GM12864 (cell line): ENCODE data around the gene PLXNA2.

Source experiments
- DNase-seq: peaks from one replicate; pipeline ENCODE4 v3.0.0-alpha.2; 2011; ENCODE audit warnings: low read depth
- H3K4me3 ChIP-seq: 2 replicates; pipeline ENCODE4 v1.5.1; 2011; ENCODE audit warnings: mild to moderate bottlenecking, low read depth, low read length, control low read depth
- TF ChIP-seq, protein P1 (sequence below): IDR thresholded peaks from 2 replicates; pipeline ENCODE4 v1.5.1; 2011; ENCODE audit warnings: low read depth, mild to moderate bottlenecking, moderate library complexity, low read length, control low read depth, inconsistent platforms; ENCODE audit errors: missing control alignments

The PLXNA2 gene

DNA sequence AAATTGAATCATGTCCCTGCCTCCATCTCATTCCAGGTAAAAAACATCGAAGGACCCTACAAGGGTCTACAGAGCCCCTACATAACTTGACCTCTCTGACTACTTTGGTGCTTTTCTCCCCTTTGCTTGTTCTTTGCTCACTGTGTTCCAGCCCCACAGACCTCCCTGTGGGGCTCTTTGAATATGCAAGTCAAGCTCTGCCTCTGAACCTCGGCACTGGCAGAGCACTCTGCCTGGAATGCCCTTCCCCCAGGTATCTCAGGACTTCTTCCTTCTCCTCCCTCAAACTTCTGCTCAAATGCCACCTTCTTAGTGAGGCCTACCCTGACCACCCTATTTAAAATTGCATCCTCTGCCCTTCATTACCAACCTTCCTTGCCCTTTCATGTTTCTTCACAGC, 245.5 kb downstream of the PLXNA2 start:
- no peak for DNase-seq
- H3K4me3 ChIP-seq = no peak overlapping the region
- TF ChIP-seq, protein P1, sequence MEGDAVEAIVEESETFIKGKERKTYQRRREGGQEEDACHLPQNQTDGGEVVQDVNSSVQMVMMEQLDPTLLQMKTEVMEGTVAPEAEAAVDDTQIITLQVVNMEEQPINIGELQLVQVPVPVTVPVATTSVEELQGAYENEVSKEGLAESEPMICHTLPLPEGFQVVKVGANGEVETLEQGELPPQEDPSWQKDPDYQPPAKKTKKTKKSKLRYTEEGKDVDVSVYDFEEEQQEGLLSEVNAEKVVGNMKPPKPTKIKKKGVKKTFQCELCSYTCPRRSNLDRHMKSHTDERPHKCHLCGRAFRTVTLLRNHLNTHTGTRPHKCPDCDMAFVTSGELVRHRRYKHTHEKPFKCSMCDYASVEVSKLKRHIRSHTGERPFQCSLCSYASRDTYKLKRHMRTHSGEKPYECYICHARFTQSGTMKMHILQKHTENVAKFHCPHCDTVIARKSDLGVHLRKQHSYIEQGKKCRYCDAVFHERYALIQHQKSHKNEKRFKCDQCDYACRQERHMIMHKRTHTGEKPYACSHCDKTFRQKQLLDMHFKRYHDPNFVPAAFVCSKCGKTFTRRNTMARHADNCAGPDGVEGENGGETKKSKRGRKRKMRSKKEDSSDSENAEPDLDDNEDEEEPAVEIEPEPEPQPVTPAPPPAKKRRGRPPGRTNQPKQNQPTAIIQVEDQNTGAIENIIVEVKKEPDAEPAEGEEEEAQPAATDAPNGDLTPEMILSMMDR = no peak

- H3K4me3 ChIP-seq = no peak overlapping the region
- TF ChIP-seq, protein P1 = peak; percentile 92
- DNase-seq = no peak
These were observed 246.5 kb downstream of the PLXNA2 start for GRCh38 chr1:207997486-207998268.

DNA sequence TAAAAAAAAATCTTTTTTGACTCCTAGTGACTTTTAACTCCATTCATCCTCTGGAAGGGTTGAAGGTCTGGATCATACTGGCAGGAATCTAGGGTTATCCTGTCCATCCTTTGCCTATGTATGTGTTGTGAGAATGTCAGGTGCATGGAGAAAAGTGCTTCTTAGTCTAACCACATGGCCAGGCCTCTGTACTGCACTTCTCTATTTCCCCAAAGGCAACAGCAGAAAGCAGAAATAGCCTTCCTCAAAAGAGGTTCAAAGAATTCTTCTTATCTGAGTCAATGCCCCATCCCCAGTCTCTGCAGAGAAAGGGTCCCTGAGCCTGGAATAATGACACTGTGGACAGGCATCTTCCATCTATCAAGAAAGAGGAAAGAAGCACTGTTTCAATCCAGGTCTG, 247.5 kb downstream of the PLXNA2 start:
- TF ChIP-seq, protein P1 = no peak
- no peak overlapping the region for H3K4me3 ChIP-seq
- no peak for DNase-seq

DNA sequence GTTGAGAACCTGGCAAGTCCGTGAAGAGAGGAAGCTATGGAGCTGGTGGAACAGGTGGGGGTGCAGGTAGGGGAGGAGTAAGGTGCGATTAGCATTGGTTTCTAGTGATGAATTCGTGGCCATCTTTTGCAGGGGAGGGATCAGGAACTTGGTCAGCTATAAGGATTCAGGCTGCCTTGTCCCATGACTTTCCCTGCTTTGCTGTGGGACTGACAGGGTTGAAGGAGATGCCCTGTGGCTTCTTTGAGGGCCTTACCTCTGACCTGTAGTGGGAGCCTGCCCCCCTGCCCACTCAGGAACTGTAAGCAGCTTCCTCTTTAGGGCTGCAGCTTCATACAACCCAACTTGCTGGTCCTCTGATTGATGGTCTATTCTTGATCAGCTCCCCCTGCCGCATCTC, 248.6 kb downstream of the PLXNA2 start:
- TF ChIP-seq, protein P1 = no peak
- no peak overlapping the region for H3K4me3 ChIP-seq
- DNase-seq = no peak

- peak; percentile 2 for DNase-seq
- no peak overlapping the region for H3K4me3 ChIP-seq
- TF ChIP-seq, protein P1 = peak; percentile 55
These were observed 250.4 kb downstream of the PLXNA2 start for GRCh38 chr1:207993477-207994445.

DNA sequence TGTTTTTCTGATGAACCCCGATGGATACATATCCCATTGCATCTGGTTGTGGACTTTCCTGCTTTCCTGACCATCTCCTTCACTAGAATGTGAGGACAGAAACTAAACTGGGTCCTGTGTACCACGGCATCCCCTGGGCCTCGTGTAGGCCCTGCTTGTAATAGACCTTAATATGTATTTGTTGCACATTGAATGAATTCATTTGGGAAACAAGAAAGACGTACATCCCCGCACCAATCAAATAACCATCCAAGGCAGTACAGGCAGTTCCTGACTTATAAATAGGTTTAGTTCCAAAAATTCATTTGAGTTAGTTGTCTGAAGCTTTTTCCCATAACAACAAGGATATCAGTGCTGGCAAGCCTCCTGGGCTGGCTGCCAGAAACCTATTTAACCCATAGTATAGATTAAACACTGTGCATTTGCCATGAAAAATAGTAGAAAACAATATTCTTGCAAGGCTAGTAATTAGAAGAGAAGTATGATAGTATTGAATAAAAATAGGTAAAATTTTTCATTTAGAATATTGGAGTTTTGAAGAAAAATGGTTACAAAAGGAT, 251.4 kb downstream of the PLXNA2 start:
- DNase-seq = no peak
- TF ChIP-seq, protein P1 = no peak
- no peak overlapping the region for H3K4me3 ChIP-seq
